Fibroblast of skin of right quadriceps (primary cell): Measurements from ENCODE around the gene ACOX3.
"Not testable (repeated sequence)": the region's sequence is repeated elsewhere in the genome, so short reads cannot be mapped to it uniquely, and the experiment has no call there.

Source experiments
- DNase-seq: peaks from one replicate; pipeline ENCODE4 v3.0.0-alpha.2; 2013

The ACOX3 gene

GRCh38 chr4:8403173-8403753 is 37.3 kb downstream of the ACOX3 start:
- peak; percentile 75 for DNase-seq

- DNase-seq, result no peak
Observed at GRCh38 chr4:8402640-8403039, 37.9 kb downstream of the ACOX3 start.

- DNase-seq, result no peak
Observed at GRCh38 chr4:8402181-8402597, 38.3 kb downstream of the ACOX3 start.

GRCh38 chr4:8401665-8402064 is 38.9 kb downstream of the ACOX3 start:
- no peak for DNase-seq

- no peak for DNase-seq
Observed at GRCh38 chr4:8400632-8401325, 39.7 kb downstream of the ACOX3 start.

- no peak for DNase-seq
Observed at GRCh38 chr4:8399298-8399697, 41.2 kb downstream of the ACOX3 start.

GRCh38 chr4:8398347-8398746 is 42.2 kb downstream of the ACOX3 start:
- no peak for DNase-seq

GRCh38 chr4:8396762-8397406 is 43.6 kb downstream of the ACOX3 start:
- DNase-seq, result no peak

- no peak for DNase-seq
Observed at GRCh38 chr4:8395504-8396296, 44.8 kb downstream of the ACOX3 start.

- DNase-seq, result no peak
Observed at GRCh38 chr4:8394806-8395205, 45.7 kb downstream of the ACOX3 start.

GRCh38 chr4:8394061-8394519 is 46.4 kb downstream of the ACOX3 start:
- peak; percentile 28 for DNase-seq

- DNase-seq, result peak; percentile 88
Observed at GRCh38 chr4:8393593-8394038, 46.9 kb downstream of the ACOX3 start.

- no peak for DNase-seq
Observed at GRCh38 chr4:8392591-8393190, 47.8 kb downstream of the ACOX3 start.

- DNase-seq, result peak; percentile 62
Observed at GRCh38 chr4:8391972-8392371, 48.6 kb downstream of the ACOX3 start.

GRCh38 chr4:8391071-8391470 is 49.5 kb downstream of the ACOX3 start:
- no peak for DNase-seq

- DNase-seq, result no peak
Observed at GRCh38 chr4:8390577-8390976, 49.9 kb downstream of the ACOX3 start.

- DNase-seq, result no peak
Observed at GRCh38 chr4:8388528-8388870, 52.0 kb downstream of the ACOX3 start.

- no peak for DNase-seq
Observed at GRCh38 chr4:8387615-8388527, 52.7 kb downstream of the ACOX3 start.

GRCh38 chr4:8387194-8387593 is 53.3 kb downstream of the ACOX3 start:
- no peak for DNase-seq

GRCh38 chr4:8386731-8387130 is 53.8 kb downstream of the ACOX3 start:
- DNase-seq, result no peak

GRCh38 chr4:8386131-8386530 is 54.4 kb downstream of the ACOX3 start:
- DNase-seq, result not testable (repeated sequence)

GRCh38 chr4:8385611-8386010 is 54.9 kb downstream of the ACOX3 start:
- no peak for DNase-seq
